K562 (cell line): ENCODE results near the gene WBP1. TPM values are rescaled to one million over a fixed set of nuclear protein-coding genes. Genes with fewer than 3 reads are reported as not detected.

Source experiments
- ATAC-seq: fragments of 200-7000 bp; cut with Tn5 transposase; 3 replicates; pipeline ENCODE4 v1.9.1; 2020; ENCODE audit warnings: moderate library complexity
- Bru-seq: library from RNA; stranded (reverse); fragments of 400-500 nt; gene quantifications from one replicate; lab custom pipeline; 2021; lab: Mats Ljungman, UMichigan
- BruChase-seq, 2 experiments: library from RNA; stranded (reverse); fragments of 400-500 nt; gene quantifications; one replicate each; lab custom pipeline; 2021; lab: Mats Ljungman, UMichigan
- BruUV-seq: library from RNA; stranded (reverse); fragments of 400-500 nt; replicated peaks from 2 replicates; lab custom pipeline; 2021; lab: Mats Ljungman, UMichigan
- CTCF ChIA-PET: fragments of 300-600 bp; formaldehyde crosslinking; extraction: SDS; loops from one replicate; lab custom pipeline; 2021; ENCODE audit warnings: low intra/inter-chr PET ratio; lab: Yijun Ruan, JAX
- POLR2A ChIA-PET: fragments of 300-600, 350-650 bp; sonication (Branson Sonifier 250); formaldehyde crosslinking; extraction: SDS; loops from one replicate; lab custom pipeline; 2021; ENCODE audit warnings: antibody characterized with exemption, inconsistent platforms; lab: Yijun Ruan, JAX
- DNase-seq, 4 experiments: peaks; one replicate each; pipeline versions ENCODE4 v3.0.0 to v3.0.0-alpha.2; 2011 to 2018; ENCODE audit warnings: low spot score in 3 of 4, mixed read lengths in 3 of 4; ENCODE audit errors: extremely low read depth in 1 of 4
- FAIRE-seq: peaks from 2 replicates; lab custom pipeline; 2011; peaks lifted over from hg19 to GRCh38; lab: Jason Lieb, UNC
- H2AFZ ChIP-seq: 2 replicates; pipeline ENCODE4 v1.6.0; 2011; ENCODE audit warnings: low read depth, low read length, control low read depth, inconsistent platforms
- H3K27ac ChIP-seq: fragments of 200-600 bp; 3 replicates; pipeline ENCODE4 v1.8.0; 2011; ENCODE audit warnings: low read depth, mild to moderate bottlenecking, control low read depth, inconsistent platforms, low read length, moderate library complexity, mixed read lengths; ENCODE audit errors: extremely low read depth
- H3K27me3 ChIP-seq, 2 experiments: fragments of 300-600 bp in 1 of 2; 2 replicates in 1 of 2; 3 replicates in 1 of 2; pipeline versions ENCODE4 v1.6.0 to v1.8.0; 2011; ENCODE audit warnings: inconsistent platforms in 2 of 2, low read length in 2 of 2, mild to moderate bottlenecking in 1 of 2, mixed read lengths in 1 of 2, moderate library complexity in 1 of 2; ENCODE audit not compliant: control insufficient read depth in 2 of 2, insufficient read depth in 2 of 2
- H3K36me3 ChIP-seq: fragments of 300-600 bp; 3 replicates; pipeline ENCODE4 v1.8.0; 2011; ENCODE audit warnings: mild to moderate bottlenecking, low read length, inconsistent platforms; ENCODE audit not compliant: control insufficient read depth, insufficient read depth
- H3K4me1 ChIP-seq, 2 experiments: fragments of 200-600 bp in 1 of 2; replicated peaks in 1 of 2; 2 replicates in 1 of 2; 3 replicates in 1 of 2; pipeline versions ENCODE4 v1.5.1 to v1.8.0; 2011; ENCODE audit warnings: inconsistent platforms in 2 of 2, low read length in 2 of 2, mild to moderate bottlenecking in 1 of 2, mixed read lengths in 1 of 2, moderate library complexity in 1 of 2; ENCODE audit not compliant: control insufficient read depth in 2 of 2, insufficient read depth in 2 of 2
- H3K4me2 ChIP-seq: 2 replicates; pipeline ENCODE4 v1.6.1; 2011; ENCODE audit warnings: low read length, control low read depth, inconsistent platforms, mixed read lengths; ENCODE audit not compliant: insufficient read depth
- H3K4me3 ChIP-seq: fragments of 200-600 bp; sonication (generic), shearing (Covaris generic); 2 replicates; pipeline ENCODE4 v1.5.1; 2016; ENCODE audit warnings: control low read depth, inconsistent platforms
- H3K79me2 ChIP-seq: fragments of 200-600 bp; 3 replicates; pipeline ENCODE4 v1.8.0; 2011; ENCODE audit warnings: low read length, inconsistent platforms; ENCODE audit not compliant: control insufficient read depth, insufficient read depth
- H3K9ac ChIP-seq, 2 experiments: 2 replicates each; pipeline versions ENCODE4 v1.6.0 to v1.6.1; 2011; ENCODE audit warnings: low read depth in 2 of 2, low read length in 2 of 2, control low read depth in 1 of 2, inconsistent platforms in 1 of 2, mild to moderate bottlenecking in 1 of 2, mixed read lengths in 1 of 2; ENCODE audit not compliant: insufficient read depth in 1 of 2
- H3K9me1 ChIP-seq: one replicate; pipeline ENCODE4 v1.6.0; 2011; ENCODE audit warnings: inconsistent platforms, mild to moderate bottlenecking, low read length, moderate library complexity; ENCODE audit not compliant: control insufficient read depth, insufficient read depth
- H3K9me3 ChIP-seq: replicated peaks from 2 replicates; pipeline ENCODE4 v1.5.1; 2011; ENCODE audit warnings: low read depth, low read length, inconsistent platforms; ENCODE audit not compliant: control insufficient read depth, insufficient read depth
- H4K20me1 ChIP-seq: replicated peaks from 2 replicates; pipeline ENCODE4 v1.6.1; 2011; ENCODE audit warnings: low read length, inconsistent platforms, mixed read lengths; ENCODE audit not compliant: control insufficient read depth, insufficient read depth
- ATF1 ChIP-seq, 2 experiments: fragments of 450-650 bp in 1 of 2; IDR thresholded peaks; 2 replicates each; pipeline ENCODE4 v1.6.1; 2016; ENCODE audit warnings: missing compliant biosample characterization in 1 of 2, missing genetic modification characterization in 1 of 2
- KDM5B ChIP-seq: fragments of 200-600 bp; sonication (generic); IDR thresholded peaks from 2 replicates; pipeline ENCODE4 v1.6.1; 2012; ENCODE audit warnings: low read depth, mild to moderate bottlenecking, moderate library complexity, low read length, control low read depth, inconsistent platforms; ENCODE audit not compliant: insufficient replicate concordance
- L3MBTL2 ChIP-seq: fragments of 450-650 bp; IDR thresholded peaks from 2 replicates; pipeline ENCODE4 v1.6.1; 2016; ENCODE audit warnings: mild to moderate bottlenecking, moderate library complexity
- NFRKB ChIP-seq: fragments of 450-650 bp; IDR thresholded peaks from 2 replicates; pipeline ENCODE4 v1.6.1; 2016; ENCODE audit warnings: low read depth
- PHF8 ChIP-seq: fragments of 200-600 bp; sonication (generic); IDR thresholded peaks from 2 replicates; pipeline ENCODE4 v1.6.1; 2012; ENCODE audit warnings: mixed run types, mild to moderate bottlenecking, inconsistent platforms, low read length, moderate library complexity, borderline replicate concordance
- RFX1 ChIP-seq: fragments of 450-650 bp; IDR thresholded peaks from 2 replicates; pipeline ENCODE4 v1.6.1; 2016; ENCODE audit warnings: mild to moderate bottlenecking, moderate library complexity
- ZKSCAN3 ChIP-seq: fragments of 250-450 bp; sonication (Bioruptor Pico); IDR thresholded peaks from 2 replicates; pipeline ENCODE4 v1.4.0; 2020
- ZNF589 ChIP-seq: fragments of 200-800 bp; sonication (Bioruptor generic); IDR thresholded peaks from 2 replicates; pipeline ENCODE4 v1.6.1; 2016; ENCODE audit warnings: low read depth, missing genetic modification characterization, missing compliant biosample characterization
- WGBS: fragments of 100-300 bp; shearing (Covaris generic); methylation state at CpG from one replicate; pipeline ENCODE4 v1.1.6; 2016; ENCODE audit warnings: low coverage, mixed read lengths; ENCODE audit not compliant: insufficient coverage; ENCODE audit errors: missing lambda C conversion rate; 5-methylcytosine and 5-hydroxymethylcytosine counted together
- in situ Hi-C: fragments of 300-500 bp; cut with MboI; formaldehyde crosslinking; loops from 4 replicates; pipeline ENCODE4 v1.15.0; 2018; ENCODE audit warnings: inconsistent platforms, mixed read lengths
- intact Hi-C: fragments of 100-400 bp; cut with micrococcal nuclease; formaldehyde crosslinking; loops from 2 replicates; pipeline ENCODE4 v1.14.2; 2022
- long read RNA-seq, 3 experiments: library from polyadenylated mRNA in 2 of 3; library from RNA in 1 of 3; unstranded in 2 of 3; stranded (forward) in 1 of 3; transcript quantifications; one replicate each; pipeline ENCODE4 v2.0.0, GENCODE V29; 2019 to 2022
- polyA minus RNA-seq, 3 experiments: library from RNA; depleted of rRNA, polyadenylated mRNA; stranded (reverse); fragments of >200 nt; gene quantifications; 2 replicates each; pipeline ENCODE4 v1.2.3, GENCODE V29; 2011
- polyA plus RNA-seq, 8 experiments: library from polyadenylated mRNA; depleted of rRNA in 4 of 8; stranded (reverse) in 5 of 8; unstranded in 3 of 8; fragments of >200 nt; fragmentation: Nextera tagmentation in 2 of 8; fragmentation: Illumina TruSeq in 1 of 8; extraction: Ambion mirVana in 2 of 8; extraction: Trizol in 1 of 8; gene quantifications; 2 replicates each; pipeline versions ENCODE4 v1.2.1 to v1.2.3, GENCODE V29; 2011 to 2014; ENCODE audit warnings: inconsistent platforms in 1 of 8, missing spikeins in 1 of 8
- total RNA-seq, 7 experiments: library from RNA; depleted of rRNA in 6 of 7; stranded (reverse); fragments of >200 nt in 6 of 7; fragmentation: Illumina TruSeq in 2 of 7; extraction: Trizol in 2 of 7; gene quantifications; 2 replicates each; pipeline versions ENCODE4 v1.2.1 to v1.2.3, GENCODE V29; 2011 to 2021; ENCODE audit warnings: low replicate concordance in 1 of 7
- TF ChIP-seq, protein P1 (sequence below), 2 experiments: fragments of 200-800 bp in 1 of 2; sonication (Bioruptor generic) in 1 of 2; sonication (generic) in 1 of 2; formaldehyde crosslinking in 1 of 2; IDR thresholded peaks in 1 of 2; conservative IDR thresholded peaks in 1 of 2; 2 replicates each; pipeline versions ENCODE4 v1.5.0 to v1.6.1; 2016 to 2020; ENCODE audit warnings: missing compliant biosample characterization in 1 of 2, missing genetic modification characterization in 1 of 2, missing genetic modification reagents in 1 of 2
- TF ChIP-seq, protein P2 (sequence below): fragments of 250-450 bp; sonication (Bioruptor Pico); IDR thresholded peaks from 2 replicates; pipeline ENCODE4 v1.4.0; 2020
- TF ChIP-seq, protein P3 (sequence below): sonication (generic); formaldehyde crosslinking; IDR thresholded peaks from 2 replicates; pipeline ENCODE4 v1.9.0; 2022; ENCODE audit warnings: mild to moderate bottlenecking, missing genetic modification reagents

WBP1 gene
- 26.2 and 59.3 TPM in 2 replicates for total RNA-seq (2011; cell fraction: chromatin; rRNA removed; ENCODE audit: low replicate concordance)
- total RNA-seq (2011; cell fraction: nucleolus; rRNA removed) = 35.9 and 44.2 TPM in 2 replicates
- total RNA-seq (2011; cell fraction: nucleoplasm; rRNA removed) = 43.1 and 47.5 TPM in 2 replicates
- total RNA-seq (2014; rRNA removed) = 12.9 and 14.2 TPM in 2 replicates
- 6.8 and 9.0 TPM in 2 replicates for total RNA-seq (2014; rRNA removed; fragmentation: Illumina TruSeq; extraction: Trizol)
- total RNA-seq (2015; rRNA removed; fragmentation: Illumina TruSeq; extraction: Trizol) = 10.3 TPM in 2 replicates
- total RNA-seq (2021) = 21.4 and 21.5 TPM in 2 replicates
- polyA plus RNA-seq (2011; rRNA removed) = 19.9 and 21.9 TPM in 2 replicates
- 25.5 and 43.6 TPM in 2 replicates for polyA plus RNA-seq (2011; cell fraction: cytosol; rRNA removed)
- polyA plus RNA-seq (2011; cell fraction: nucleus; rRNA removed) = 176 and 310 TPM in 2 replicates
- 25.5 and 36.8 TPM in 2 replicates for polyA plus RNA-seq (2012)
- polyA plus RNA-seq (2014; fragmentation: Illumina TruSeq; extraction: Trizol) = 19.8 and 20.5 TPM in 2 replicates
- polyA plus RNA-seq (2014; fragmentation: Nextera tagmentation; extraction: Ambion mirVana) = 1 to 10 TPM; 1.9 to 2.1 TPM
- 27.7 and 34.5 TPM in 2 replicates for polyA plus RNA-seq (2014; rRNA removed)
- polyA minus RNA-seq (2011; rRNA and poly(A)+ RNA removed) = 5.8 and 7.0 TPM in 2 replicates
- 3.4 and 5.9 TPM in 2 replicates for polyA minus RNA-seq (2011; cell fraction: cytosol; rRNA and poly(A)+ RNA removed)
- polyA minus RNA-seq (2011; cell fraction: nucleus; rRNA and poly(A)+ RNA removed) = 17.2 and 23.6 TPM in 2 replicates
- Bru-seq, nascent RNA = percentile 77 among the genes with signal in this experiment
- BruChase-seq, experiment 1, labeled RNA remaining after a 2-hour chase = percentile 68 among the genes with signal in this experiment
- BruChase-seq, experiment 2, labeled RNA remaining after a 6-hour chase = percentile 64 among the genes with signal in this experiment
- long read RNA-seq, experiment 1, partial matches to known transcripts = 1 of 13 reads
- long read RNA-seq, experiment 1, other reads (novel, unspliced or antisense) = 11 of 13 reads
- long read RNA-seq, experiment 2, transcript WBP1-201 (4 exons, 1,294 nt) = major isoform, 5 of 12 reads
- long read RNA-seq, experiment 2, partial matches to known transcripts = 1 of 12 reads
- long read RNA-seq, experiment 2, other reads (novel, unspliced or antisense) = 3 of 12 reads
- long read RNA-seq, experiment 3 = 0 reads

DNA sequence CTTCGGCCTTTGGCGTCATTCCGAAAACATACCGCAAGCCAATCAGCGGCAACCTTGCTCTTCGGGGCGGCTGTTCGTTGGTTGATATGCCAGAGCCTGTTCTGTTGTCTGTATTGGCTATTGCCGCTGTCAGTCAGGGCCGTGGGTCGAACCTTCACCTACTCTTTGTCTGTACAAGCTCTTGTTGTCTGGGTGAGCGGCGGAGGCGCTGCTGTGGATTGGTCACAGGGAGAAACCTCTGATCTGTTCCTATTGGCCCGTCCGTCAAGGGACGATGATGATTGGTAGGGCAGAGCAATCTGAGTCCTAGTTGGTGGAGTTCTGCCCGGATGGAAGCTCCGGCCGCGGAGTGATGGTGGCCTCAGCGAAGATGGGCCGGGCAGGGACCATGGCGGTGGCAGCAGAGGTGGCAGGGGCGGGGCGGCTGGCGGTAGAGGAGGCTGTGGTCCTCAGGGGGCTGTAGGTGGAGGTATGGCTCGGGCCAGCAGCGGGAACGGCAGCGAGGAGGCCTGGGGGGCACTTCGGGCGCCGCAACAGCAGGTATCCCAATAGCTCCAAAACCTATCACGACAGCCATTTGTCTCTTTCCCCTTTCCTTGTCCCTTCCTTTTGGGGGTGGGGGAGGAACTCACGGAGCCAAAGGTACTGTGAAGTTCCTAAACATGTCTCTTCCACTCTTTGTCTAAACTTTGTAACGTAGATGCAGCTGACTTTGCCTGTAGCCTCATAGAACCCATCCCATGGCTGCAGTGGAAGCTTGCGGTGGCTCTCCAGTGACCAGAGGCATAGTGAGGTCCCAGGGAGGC lies at the start of gene WBP1:
Gene WBP1 (plus strand): TSS at position 307 of the 806 bp plus-strand sequence. CDS start 165 bp downstream, at position 472.
- Histone ChIP-seq H4K20me1 (no peaks in the 10 kb centered on the region; the same call in 1 of the 2 replicates), H3K27ac (peak within 1 kb of the TSS; percentile 31; the same call in 1 of the 3 replicates), H3K9ac (peak within 1 kb of the TSS; percentile 37 to 85; a peak in 3 of 4 replicates), H3K4me1 (peaks cover 7 to 34% of the 10 kb centered on the region in 2 experiments), H3K79me2 (peaks cover 14% of the 10 kb centered on the region; the same call in 1 of the 3 replicates), H3K4me3 (peak within 1 kb of the TSS; percentile 53), H3K9me3 (no peaks in the 10 kb centered on the region), H3K4me2 (peak within 1 kb of the TSS; percentile 87), H2AFZ (peak within 1 kb of the TSS; percentile 28), H3K9me1 (no peaks in the 10 kb centered on the region), H3K27me3 (no peaks in the 10 kb centered on the region), H3K36me3 (peaks cover 34% of the 10 kb centered on the region)
- FAIRE-seq (peak; percentile 100), ATAC-seq (peak; percentile 90), DNase-seq (peak; percentile 80 to 98 (median 88))
- intact Hi-C loops (no loop called here), in situ Hi-C loops (no loop called here)
- CTCF ChIA-PET = no interaction called here
- POLR2A ChIA-PET = interaction anchor here (0.6 to 2.5 kb wide), 11 partner anchors 9 to 135 kb away, joined by 3 to 12 read pairs (median 3); partner anchors contain the start of genes AUP1, HTRA2 and MRPL53
- WGBS = 28% methylated on average over 30 of the region's 38 CpGs
- BruUV-seq = TSS peak; percentile 27
- TF ChIP-seq, protein P1, sequence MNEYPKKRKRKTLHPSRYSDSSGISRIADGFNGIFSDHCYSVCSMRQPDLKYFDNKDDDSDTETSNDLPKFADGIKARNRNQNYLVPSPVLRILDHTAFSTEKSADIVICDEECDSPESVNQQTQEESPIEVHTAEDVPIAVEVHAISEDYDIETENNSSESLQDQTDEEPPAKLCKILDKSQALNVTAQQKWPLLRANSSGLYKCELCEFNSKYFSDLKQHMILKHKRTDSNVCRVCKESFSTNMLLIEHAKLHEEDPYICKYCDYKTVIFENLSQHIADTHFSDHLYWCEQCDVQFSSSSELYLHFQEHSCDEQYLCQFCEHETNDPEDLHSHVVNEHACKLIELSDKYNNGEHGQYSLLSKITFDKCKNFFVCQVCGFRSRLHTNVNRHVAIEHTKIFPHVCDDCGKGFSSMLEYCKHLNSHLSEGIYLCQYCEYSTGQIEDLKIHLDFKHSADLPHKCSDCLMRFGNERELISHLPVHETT (CRISPR knock-in tag; conservative IDR thresholded peaks at IDR 0.05 in 1 of 2, IDR thresholded peaks at IDR 0.05 in 1 of 2) = peak in 1 of 2 experiments; percentile 75; a peak in 2 of 4 replicates
- no peak for TF ChIP-seq ZKSCAN3 (CRISPR knock-in tag)
- 0 out of 2 replicates have a peak, but pooled peaks have one; percentile 22 for TF ChIP-seq NFRKB
- peak; percentile 41; the same call in 1 of the 2 replicates for TF ChIP-seq PHF8
- peak; percentile 55; the same call in 1 of the 2 replicates for TF ChIP-seq L3MBTL2
- TF ChIP-seq RFX1 = peak; percentile 81
- TF ChIP-seq, protein P2, sequence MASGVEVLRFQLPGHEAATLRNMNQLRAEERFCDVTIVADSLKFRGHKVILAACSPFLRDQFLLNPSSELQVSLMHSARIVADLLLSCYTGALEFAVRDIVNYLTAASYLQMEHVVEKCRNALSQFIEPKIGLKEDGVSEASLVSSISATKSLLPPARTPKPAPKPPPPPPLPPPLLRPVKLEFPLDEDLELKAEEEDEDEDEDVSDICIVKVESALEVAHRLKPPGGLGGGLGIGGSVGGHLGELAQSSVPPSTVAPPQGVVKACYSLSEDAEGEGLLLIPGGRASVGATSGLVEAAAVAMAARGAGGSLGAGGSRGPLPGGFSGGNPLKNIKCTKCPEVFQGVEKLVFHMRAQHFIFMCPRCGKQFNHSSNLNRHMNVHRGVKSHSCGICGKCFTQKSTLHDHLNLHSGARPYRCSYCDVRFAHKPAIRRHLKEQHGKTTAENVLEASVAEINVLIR (CRISPR knock-in tag) = peak; percentile 54
- TF ChIP-seq, protein P3, sequence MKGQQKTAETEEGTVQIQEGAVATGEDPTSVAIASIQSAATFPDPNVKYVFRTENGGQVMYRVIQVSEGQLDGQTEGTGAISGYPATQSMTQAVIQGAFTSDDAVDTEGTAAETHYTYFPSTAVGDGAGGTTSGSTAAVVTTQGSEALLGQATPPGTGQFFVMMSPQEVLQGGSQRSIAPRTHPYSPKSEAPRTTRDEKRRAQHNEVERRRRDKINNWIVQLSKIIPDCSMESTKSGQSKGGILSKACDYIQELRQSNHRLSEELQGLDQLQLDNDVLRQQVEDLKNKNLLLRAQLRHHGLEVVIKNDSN (CRISPR knock-in tag) = 0 out of 2 replicates have a peak, but pooled peaks have one; percentile 8
- peak; percentile 90 for TF ChIP-seq ZNF589 (CRISPR knock-in tag)
- no peak for TF ChIP-seq ATF1 (CRISPR knock-in tag; IDR thresholded peaks at IDR 0.05)
- TF ChIP-seq ATF1 (tag; IDR thresholded peaks at IDR 0.05) = peak; percentile 92
- TF ChIP-seq KDM5B = peak; percentile 42
